Hematopoietic multipotent progenitor cell treated with erythropoietin and hydrocortisone succinate and interleukin-3 and kit ligand, for 6 days (in vitro differentiated cells): ENCODE measurements around the gene CYP46A1.

Experiments
- DNase-seq: peaks from one replicate; pipeline ENCODE4 v3.0.0-alpha.2; 2015

CYP46A1 gene

GRCh38 chr14:99690636-99691035, 6.5 kb downstream of the CYP46A1 start:
- DNase-seq: no peak

- no peak for DNase-seq
Measured at GRCh38 chr14:99691111-99691885, 7.2 kb downstream of the CYP46A1 start.

GRCh38 chr14:99693918-99694317, 9.8 kb downstream of the CYP46A1 start:
- no peak for DNase-seq

GRCh38 chr14:99696929-99697328, 12.8 kb downstream of the CYP46A1 start:
- DNase-seq: no peak

- no peak for DNase-seq
Measured at GRCh38 chr14:99698236-99698635, 14.1 kb downstream of the CYP46A1 start.

GRCh38 chr14:99698642-99699041, 14.5 kb downstream of the CYP46A1 start:
- no peak for DNase-seq

GRCh38 chr14:99699085-99699760, 15.1 kb downstream of the CYP46A1 start:
- no peak for DNase-seq

GRCh38 chr14:99699861-99700260, 15.8 kb downstream of the CYP46A1 start:
- no peak for DNase-seq

GRCh38 chr14:99700379-99700778, 16.3 kb downstream of the CYP46A1 start:
- DNase-seq: no peak

- DNase-seq: no peak
Measured at GRCh38 chr14:99701260-99701659, 17.2 kb downstream of the CYP46A1 start.

- DNase-seq: no peak
Measured at GRCh38 chr14:99702115-99702514, 18.0 kb downstream of the CYP46A1 start.

GRCh38 chr14:99703381-99703780, 19.3 kb downstream of the CYP46A1 start:
- no peak for DNase-seq

GRCh38 chr14:99704037-99704436, 19.9 kb downstream of the CYP46A1 start:
- no peak for DNase-seq

- DNase-seq: no peak
Measured at GRCh38 chr14:99706107-99706900, 22.2 kb downstream of the CYP46A1 start.

GRCh38 chr14:99707420-99707819, 23.3 kb downstream of the CYP46A1 start:
- DNase-seq: no peak

- no peak for DNase-seq
Measured at GRCh38 chr14:99707921-99708320, 23.8 kb downstream of the CYP46A1 start.

- no peak for DNase-seq
Measured at GRCh38 chr14:99708449-99708848, 24.4 kb downstream of the CYP46A1 start.

- no peak for DNase-seq
Measured at GRCh38 chr14:99713972-99714371, 29.9 kb downstream of the CYP46A1 start.

GRCh38 chr14:99715266-99716000, 31.3 kb downstream of the CYP46A1 start:
- DNase-seq: no peak

GRCh38 chr14:99716091-99716849, 32.2 kb downstream of the CYP46A1 start:
- no peak for DNase-seq

GRCh38 chr14:99716850-99717681, 33.0 kb downstream of the CYP46A1 start:
- no peak for DNase-seq
